DOHH2 (cell line): ENCODE results near the gene RNF39.

Source experiments
- H3F3A ChIP-seq: fragments of 200-600 bp; sonication (generic), shearing (Covaris generic); 2 replicates; pipeline ENCODE4 v1.6.0; 2016; ENCODE audit warnings: antibody characterized with exemption, mild to moderate bottlenecking; ENCODE audit not compliant: control insufficient read depth, insufficient read depth
- H3K27ac ChIP-seq: fragments of 200-600 bp; sonication (generic); 2 replicates; pipeline ENCODE4 v1.5.1; 2014; ENCODE audit warnings: low read depth, mild to moderate bottlenecking, low read length, moderate library complexity
- H3K27me3 ChIP-seq: fragments of 200-600 bp; sonication (generic); 2 replicates; pipeline ENCODE4 v1.6.1; 2014; ENCODE audit warnings: mild to moderate bottlenecking, low read length, mixed read lengths; ENCODE audit not compliant: control insufficient read depth
- H3K36me3 ChIP-seq: fragments of 200-600 bp; sonication (generic); 2 replicates; pipeline ENCODE4 v1.6.1; 2014; ENCODE audit warnings: mild to moderate bottlenecking, low read length, moderate library complexity, mixed read lengths; ENCODE audit not compliant: control insufficient read depth
- H3K4me1 ChIP-seq: fragments of 200-600 bp; sonication (generic); 2 replicates; pipeline ENCODE4 v1.6.1; 2014; ENCODE audit warnings: mild to moderate bottlenecking, low read length, mixed read lengths; ENCODE audit not compliant: control insufficient read depth
- H3K4me2 ChIP-seq: fragments of 200-600 bp; sonication (generic); 2 replicates; pipeline ENCODE4 v1.6.0; 2014; ENCODE audit warnings: mild to moderate bottlenecking, low read length, moderate library complexity
- H3K4me3 ChIP-seq: fragments of 200-600 bp; sonication (generic); 2 replicates; pipeline ENCODE4 v1.5.1; 2014; ENCODE audit warnings: mild to moderate bottlenecking, low read length, mixed read lengths
- H3K79me2 ChIP-seq: fragments of 200-600 bp; sonication (generic); 2 replicates; pipeline ENCODE4 v1.6.1; 2014; ENCODE audit warnings: mild to moderate bottlenecking, low read length, mixed read lengths; ENCODE audit not compliant: control insufficient read depth
- H3K9me2 ChIP-seq: fragments of 200-600 bp; sonication (generic); replicated peaks from 2 replicates; pipeline ENCODE4 v1.6.1; 2014; ENCODE audit warnings: mild to moderate bottlenecking, low read length, mixed read lengths; ENCODE audit not compliant: control insufficient read depth
- H3K9me3 ChIP-seq: fragments of 200-600 bp; sonication (generic); 2 replicates; pipeline ENCODE4 v1.6.1; 2014; ENCODE audit warnings: antibody characterized with exemption, low read length, mixed read lengths; ENCODE audit not compliant: control insufficient read depth, insufficient read depth
- H4K20me1 ChIP-seq: fragments of 200-600 bp; sonication (generic); 2 replicates; pipeline ENCODE4 v1.6.0; 2014; ENCODE audit warnings: low read depth, mild to moderate bottlenecking, antibody characterized with exemption, low read length, moderate library complexity; ENCODE audit not compliant: control insufficient read depth, insufficient read depth
- EZH2phosphoT487 ChIP-seq: fragments of 200-600 bp; sonication (generic); IDR thresholded peaks from 2 replicates; pipeline ENCODE4 v1.6.1; 2017; ENCODE audit warnings: borderline replicate concordance, mild to moderate bottlenecking, antibody characterized with exemption, low read length, moderate library complexity, mixed read lengths
- TF ChIP-seq, protein P1 (sequence below): fragments of 200-600 bp; sonication (generic); IDR thresholded peaks from one replicate; pipeline ENCODE4 v1.5.1; 2014; ENCODE audit warnings: antibody characterized with exemption, mild to moderate bottlenecking, low read depth, low read length; ENCODE audit not compliant: poor library complexity, severe bottlenecking

The RNF39 gene

DNA sequence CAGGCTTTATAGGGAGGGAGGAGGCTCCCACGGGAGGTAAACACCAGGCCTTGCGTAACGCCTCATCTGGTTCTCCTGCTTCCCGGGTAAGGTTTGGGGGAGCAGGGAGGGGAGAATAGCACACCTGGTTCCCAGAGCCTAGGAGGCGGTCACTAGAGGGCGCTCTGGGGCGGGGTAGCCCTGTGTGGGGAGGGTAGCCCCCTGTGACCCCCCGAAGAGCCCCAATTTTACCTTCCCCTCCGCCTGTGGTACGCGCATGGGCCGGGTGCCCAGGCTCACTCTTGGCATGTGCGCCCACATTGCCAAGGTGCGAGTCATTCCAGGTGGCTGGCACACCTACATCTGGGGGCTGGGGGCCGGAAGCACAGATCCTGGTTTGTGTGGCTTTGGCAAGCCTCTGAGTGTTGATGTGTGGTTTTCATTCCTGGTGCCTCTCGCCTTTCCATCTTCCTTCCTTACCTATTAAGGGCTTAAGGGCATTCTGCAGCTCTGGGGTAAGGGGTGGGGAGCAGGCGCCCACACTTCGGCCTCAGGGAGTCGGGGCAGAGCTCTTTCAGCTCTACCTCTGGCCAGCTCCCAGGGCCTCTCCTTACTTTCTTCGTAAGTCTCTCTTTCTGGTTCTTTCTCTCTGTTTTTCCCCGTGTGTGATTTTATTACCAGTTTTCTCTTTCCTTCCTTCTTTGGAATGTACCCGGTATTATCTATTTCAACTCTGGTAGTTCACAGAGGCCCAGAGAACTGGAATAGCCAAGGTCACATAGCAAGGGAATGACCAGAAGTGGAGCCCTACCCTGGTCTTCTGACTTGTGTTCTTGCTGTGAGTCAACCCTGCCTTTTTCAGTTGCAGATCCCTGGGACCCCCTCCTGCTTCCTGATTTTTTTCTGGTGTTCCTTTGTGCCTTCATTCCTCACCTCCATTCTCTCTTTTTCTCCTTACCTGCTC lies 492 bp upstream of the RNF39 start:
- H3K36me3 ChIP-seq = no peaks in the 10 kb centered on the region
- H3F3A ChIP-seq = no peaks in the 10 kb centered on the region
- no peaks in the 10 kb centered on the region for H3K79me2 ChIP-seq
- TF ChIP-seq EZH2phosphoT487 = no peak
- TF ChIP-seq, protein P1, sequence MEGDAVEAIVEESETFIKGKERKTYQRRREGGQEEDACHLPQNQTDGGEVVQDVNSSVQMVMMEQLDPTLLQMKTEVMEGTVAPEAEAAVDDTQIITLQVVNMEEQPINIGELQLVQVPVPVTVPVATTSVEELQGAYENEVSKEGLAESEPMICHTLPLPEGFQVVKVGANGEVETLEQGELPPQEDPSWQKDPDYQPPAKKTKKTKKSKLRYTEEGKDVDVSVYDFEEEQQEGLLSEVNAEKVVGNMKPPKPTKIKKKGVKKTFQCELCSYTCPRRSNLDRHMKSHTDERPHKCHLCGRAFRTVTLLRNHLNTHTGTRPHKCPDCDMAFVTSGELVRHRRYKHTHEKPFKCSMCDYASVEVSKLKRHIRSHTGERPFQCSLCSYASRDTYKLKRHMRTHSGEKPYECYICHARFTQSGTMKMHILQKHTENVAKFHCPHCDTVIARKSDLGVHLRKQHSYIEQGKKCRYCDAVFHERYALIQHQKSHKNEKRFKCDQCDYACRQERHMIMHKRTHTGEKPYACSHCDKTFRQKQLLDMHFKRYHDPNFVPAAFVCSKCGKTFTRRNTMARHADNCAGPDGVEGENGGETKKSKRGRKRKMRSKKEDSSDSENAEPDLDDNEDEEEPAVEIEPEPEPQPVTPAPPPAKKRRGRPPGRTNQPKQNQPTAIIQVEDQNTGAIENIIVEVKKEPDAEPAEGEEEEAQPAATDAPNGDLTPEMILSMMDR = peak; percentile 70
- no peak overlapping the region for H3K27ac ChIP-seq
- no peak overlapping the region for H3K4me2 ChIP-seq
- H3K9me2 ChIP-seq = no peaks in the 10 kb centered on the region
- H3K9me3 ChIP-seq = no peaks in the 10 kb centered on the region
- peaks cover 38% of the 10 kb centered on the region for H3K27me3 ChIP-seq
- no peak overlapping the region for H3K4me3 ChIP-seq
- H3K4me1 ChIP-seq = no peaks in the 10 kb centered on the region
- no peaks in the 10 kb centered on the region for H4K20me1 ChIP-seq

DNA sequence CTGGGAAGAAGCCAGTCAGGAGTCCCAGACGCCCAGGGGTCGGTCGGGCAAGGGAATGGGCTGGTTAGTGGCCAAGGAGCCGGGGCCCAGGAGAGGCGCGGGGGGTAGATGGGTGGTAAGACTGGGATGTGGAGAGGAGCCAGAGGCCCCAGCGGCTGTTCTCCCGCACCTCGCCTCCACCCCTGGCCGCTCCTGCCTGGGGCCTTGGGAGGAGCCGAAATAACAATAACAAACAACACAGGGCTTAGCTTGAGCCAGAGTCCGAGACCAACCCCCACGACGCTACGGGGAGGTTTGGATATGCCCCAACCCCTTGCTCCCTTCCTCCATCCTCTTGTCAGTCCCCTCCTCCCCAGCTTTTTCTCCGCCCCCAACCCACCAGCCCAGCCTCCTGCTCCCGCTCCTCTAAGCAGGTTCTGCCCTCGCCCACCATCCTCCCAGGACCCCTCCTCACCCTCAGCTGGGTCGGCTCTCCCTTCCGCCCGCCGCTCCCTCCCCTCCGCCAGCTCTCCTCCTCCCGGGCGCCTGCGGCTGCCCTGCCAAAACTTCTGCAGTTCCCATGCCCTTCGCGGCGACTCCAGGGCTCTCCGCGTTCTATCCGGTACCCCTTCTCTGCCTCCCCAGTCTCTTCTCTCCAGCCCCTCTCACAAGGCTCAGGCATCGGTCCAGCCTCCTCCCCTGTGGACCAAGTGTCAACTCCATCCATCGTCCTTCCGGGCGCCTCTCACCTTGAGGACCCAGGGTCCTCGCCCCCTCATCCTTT lies 1.1 kb downstream of the RNF39 start:
- no peaks in the 10 kb centered on the region for H3F3A ChIP-seq
- H3K4me3 ChIP-seq = no peak overlapping the region
- peaks cover 5% of the 10 kb centered on the region; the same call in 1 of the 2 replicates for H3K36me3 ChIP-seq
- no peak overlapping the region for H3K4me2 ChIP-seq
- H4K20me1 ChIP-seq = no peaks in the 10 kb centered on the region
- no peaks in the 10 kb centered on the region for H3K9me2 ChIP-seq
- no peaks in the 10 kb centered on the region for H3K79me2 ChIP-seq
- H3K9me3 ChIP-seq = no peaks in the 10 kb centered on the region
- no peak overlapping the region for H3K27ac ChIP-seq
- peaks cover 38% of the 10 kb centered on the region for H3K27me3 ChIP-seq
- TF ChIP-seq EZH2phosphoT487 = no peak
- TF ChIP-seq, protein P1 = no peak
- no peaks in the 10 kb centered on the region for H3K4me1 ChIP-seq

DNA sequence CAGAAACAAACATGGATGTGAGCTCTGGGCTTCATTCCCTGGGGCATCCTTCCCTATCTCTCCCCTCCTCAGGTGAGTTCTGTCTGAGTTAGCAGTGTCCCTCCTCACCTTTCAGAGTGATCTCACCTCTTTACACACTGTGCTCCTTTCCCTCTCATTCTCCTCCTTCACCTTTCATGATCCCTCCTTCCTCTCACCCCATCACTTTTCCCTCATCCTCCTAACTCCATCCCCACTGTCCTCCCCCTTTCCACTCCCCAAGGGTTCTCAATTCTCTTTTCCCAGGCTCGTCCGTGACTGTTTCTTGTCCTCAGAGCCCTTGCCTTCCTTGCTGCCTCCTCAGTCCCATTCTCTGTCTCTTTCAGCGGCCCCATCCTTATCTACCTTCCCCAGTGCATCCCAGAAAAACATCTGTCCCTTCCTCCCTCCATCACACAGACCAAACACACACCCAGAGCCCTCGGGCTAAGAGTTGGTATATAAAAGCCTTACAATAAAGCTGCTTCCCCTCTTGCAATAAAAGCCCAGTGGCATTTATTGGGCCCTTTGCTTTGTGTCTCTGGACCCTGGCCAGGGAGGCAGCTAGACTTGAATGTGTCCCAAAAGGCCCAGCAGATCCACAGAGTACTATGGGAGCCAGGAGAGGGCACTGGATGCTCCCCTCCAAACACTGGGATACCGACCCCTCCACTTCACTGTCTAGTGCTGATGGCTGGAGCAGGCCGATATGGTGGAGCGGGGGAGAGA lies 1.9 kb downstream of the RNF39 start:
- no peaks in the 10 kb centered on the region for H4K20me1 ChIP-seq
- peaks cover 6% of the 10 kb centered on the region; the same call in 1 of the 2 replicates for H3K36me3 ChIP-seq
- no peak overlapping the region for H3K4me2 ChIP-seq
- H3K9me2 ChIP-seq = no peaks in the 10 kb centered on the region
- H3K79me2 ChIP-seq = peaks cover 1% of the 10 kb centered on the region
- TF ChIP-seq, protein P1 = no peak
- TF ChIP-seq EZH2phosphoT487 = no peak
- H3F3A ChIP-seq = no peaks in the 10 kb centered on the region
- H3K27me3 ChIP-seq = peaks cover 33% of the 10 kb centered on the region
- H3K4me3 ChIP-seq = no peak overlapping the region
- no peaks in the 10 kb centered on the region for H3K9me3 ChIP-seq
- H3K27ac ChIP-seq = no peak overlapping the region
- no peaks in the 10 kb centered on the region; the same call in 1 of the 2 replicates for H3K4me1 ChIP-seq
